Ovary (tissue), 3 donors: ENCODE results near the gene DARS2.

Source experiments
- CTCF ChIP-seq, 3 donors: fragments of 450-650 bp in 2 of 3; fragments of 200-600 bp in 1 of 3; IDR thresholded peaks; one replicate each; pipeline versions ENCODE4 v1.5.1 to v1.8.0; 2016 to 2022; ENCODE audit warnings: antibody characterized with exemption in 3 of 3, mild to moderate bottlenecking in 1 of 3
- EP300 ChIP-seq: sonication (generic); formaldehyde crosslinking; IDR thresholded peaks from one replicate; pipeline ENCODE4 v1.6.1; 2017; ENCODE audit warnings: antibody characterized with exemption
- POLR2A ChIP-seq: fragments of 450-650 bp; IDR thresholded peaks from one replicate; pipeline ENCODE4 v1.6.1; 2017; ENCODE audit warnings: antibody characterized with exemption, mild to moderate bottlenecking, moderate library complexity
- donor health status: DM: no; HTN: no; CAD: no.

GRCh38 chr1:173862769-173863223, 38.3 kb downstream of the DARS2 start:
- TF ChIP-seq EP300: no peak
- no peak for TF ChIP-seq CTCF (IDR thresholded peaks at IDR 0.05)
- no peak for TF ChIP-seq POLR2A
